Heart left ventricle (tissue), 16 donors: ENCODE measurements around the gene CLDND1. TPM values are rescaled to one million over a fixed set of nuclear protein-coding genes. Genes with fewer than 3 reads are reported as not detected.

ENCODE experiments used
- ATAC-seq, 4 donors: fragments of 200-7000 bp; cut with Tn5 transposase; one replicate each; pipeline ENCODE4 v1.9.1; 2020 to 2022; ENCODE audit warnings: moderate library complexity in 4 of 4, mild to moderate bottlenecking in 3 of 4, moderate number of reproducible peaks in 1 of 4
- DNase-seq, 5 donors: peaks; one replicate each; pipeline ENCODE4 v3.0.0-alpha.2; 2020
- H3K27ac ChIP-seq, 12 donors: fragments of 200-600 bp; sonication (generic) in 4 of 12; one replicate each; pipeline versions ENCODE4 v1.5.0 to v1.8.0; 2016 to 2022; ENCODE audit warnings: mild to moderate bottlenecking in 2 of 12
- H3K27me3 ChIP-seq, 9 donors: fragments of 200-600 bp; sonication (generic) in 2 of 9; one replicate each; pipeline versions ENCODE4 v1.5.1 to v1.8.0; 2016 to 2022; ENCODE audit warnings: mild to moderate bottlenecking in 3 of 9
- H3K36me3 ChIP-seq, 9 donors: fragments of 200-600 bp; sonication (generic) in 2 of 9; one replicate each; pipeline versions ENCODE4 v1.5.0 to v1.8.0; 2018 to 2022; ENCODE audit warnings: mild to moderate bottlenecking in 2 of 9
- H3K4me1 ChIP-seq, 12 donors: fragments of 200-600 bp; sonication (generic) in 4 of 12; one replicate each; pipeline versions ENCODE4 v1.5.0 to v1.8.0; 2016 to 2022; ENCODE audit warnings: mild to moderate bottlenecking in 3 of 12
- H3K4me3 ChIP-seq, 12 donors: fragments of 200-600 bp; sonication (generic) in 4 of 12; one replicate each; pipeline versions ENCODE4 v1.5.0 to v1.8.0; 2017 to 2022; ENCODE audit warnings: mild to moderate bottlenecking in 9 of 12, moderate library complexity in 4 of 12
- H3K9me3 ChIP-seq, 12 donors: fragments of 200-600 bp; sonication (generic) in 4 of 12; one replicate each; pipeline versions ENCODE4 v1.5.0 to v1.8.0; 2016 to 2022; ENCODE audit warnings: mild to moderate bottlenecking in 1 of 12
- CTCF ChIP-seq, 12 donors: fragments of 200-600 bp; sonication (generic) in 4 of 12; IDR thresholded peaks; one replicate each; pipeline versions ENCODE4 v1.5.0 to v1.8.0; 2018 to 2022; ENCODE audit warnings: antibody characterized with exemption in 12 of 12, mild to moderate bottlenecking in 5 of 12
- POLR2A ChIP-seq, 2 donors: fragments of 450-650 bp; IDR thresholded peaks; one replicate each; pipeline ENCODE4 v1.6.1; 2017; ENCODE audit warnings: antibody characterized with exemption in 2 of 2, mild to moderate bottlenecking in 2 of 2, moderate library complexity in 2 of 2
- WGBS, 4 donors: extraction: QIAGEN DNeasy Blood & Tissue Kit in 2 of 4; methylation state at CpG; one replicate each; pipeline versions ENCODE4 v1.1.5 to v1.1.7; 2013 to 2018; 5-methylcytosine and 5-hydroxymethylcytosine counted together
- intact Hi-C, 10 donors: fragments of 100-400 bp; cut with DNase I; formaldehyde crosslinking; loops; one replicate each; pipeline versions ENCODE4 v1.11.1 to v1.14.2; 2022
- polyA plus RNA-seq, 2 donors: library from polyadenylated mRNA; stranded (reverse); fragments of 200-250 nt; gene quantifications; one replicate each; pipeline ENCODE4 v1.2.3, GENCODE V29; 2013
- total RNA-seq, 9 donors: library from RNA; depleted of rRNA in 2 of 9; stranded (reverse); fragments of >200 nt in 2 of 9; fragmentation: NEBNext Ultra II Directional in 3 of 9; extraction: Animal tissue kit (Norgen Biotek cat#: 25700) in 3 of 9; gene quantifications; one replicate each; pipeline versions ENCODE4 v1.1.0 to v1.2.4, GENCODE V29; 2016 to 2023
- donor health status: ischemic (EF 13 %, LVEDD 7.1; RV severe dilation, severe dysfunction).
- donor health status: healthy with polysubstance abuse.
- donor health status: DM: no; HTN: yes; CAD: no.
- donor health status: DM: no; HTN: no; CAD: no.
- donor health status: ischemic (EF 25% LVEDD 6.9; RV normal size, moderate dysfunction).
- donor health status: ischemic (EF 25% LVEDD 5.7; RV mildly dilated, moderate dysfunction).
- donor health status: healthy.
- donor health status: DM: yes; HTN: yes; CAD: no.
- donor health status: ischemic (EF 35%, LVEDD 5.7; RV mildly dilated, moderate dysfunction).
- donor health status: nonischemic (EF 11% LVEDD 7.7; RV severe dilation, severe dysfunction).
- donor health status: DM: yes; HTN: yes; CAD: no.
- donor health status: PGD.
- donor health status: ischemic (EF 29% LVEDD 5.4; RV normal size, mild dysfunction).
- donor health status: nonischemic (EF 23%, LVEDD 6.1; RV moderate dilation, normal function).

The CLDND1 gene
- total and polyA plus RNA-seq, 11 donors = 55.0 to 155 (median 77.0) TPM

- TF ChIP-seq CTCF (IDR thresholded peaks at IDR 0.05) = no peak
- TF ChIP-seq POLR2A (IDR thresholded peaks at IDR 0.05) = no peak
- no peak for ATAC-seq
- WGBS, 4 donors = 91 to 97% (median 94%) methylated on average over 1 of the region's 1 CpG
Measured at GRCh38 chr3:98534734-98535133, 12.0 kb upstream of the CLDND1 start.

GRCh38 chr3:98534168-98534567 is 11.5 kb upstream of the CLDND1 start:
- H3K36me3 ChIP-seq = no peaks in the 10 kb centered on the region
- 95 to 97% (median 96%) methylated on average over 2 of the region's 2 CpGs for WGBS, 4 donors
- H3K4me3 ChIP-seq = no peak overlapping the region
- H3K4me1 ChIP-seq = no peaks in the 10 kb centered on the region
- no peak for ATAC-seq
- H3K9me3 ChIP-seq = no peaks in the 10 kb centered on the region
- intact Hi-C loops = no loop called here
- H3K27ac ChIP-seq = no peak overlapping the region
- H3K27me3 ChIP-seq = peaks cover 0 to 7% (median 0%) of the 10 kb centered on the region in 9 donors
- DNase-seq = no peak
- no peak for TF ChIP-seq POLR2A (IDR thresholded peaks at IDR 0.05)
- TF ChIP-seq CTCF (IDR thresholded peaks at IDR 0.05) = no peak

More at GRCh38 chr3:98534734-98535133, 12.0 kb upstream of the CLDND1 start:
- intact Hi-C loops = no loop called here
- H3K4me1 ChIP-seq = no peaks in the 10 kb centered on the region
- H3K4me3 ChIP-seq = no peak overlapping the region
- no peaks in the 10 kb centered on the region for H3K36me3 ChIP-seq
- no peak for DNase-seq
- peaks cover 0 to 5% (median 0%) of the 10 kb centered on the region in 9 donors for H3K27me3 ChIP-seq
- no peaks in the 10 kb centered on the region for H3K9me3 ChIP-seq
- H3K27ac ChIP-seq = no peak overlapping the region

GRCh38 chr3:98532709-98533571 is 10.2 kb upstream of the CLDND1 start:
- no peaks in the 10 kb centered on the region for H3K36me3 ChIP-seq
- no peak for TF ChIP-seq POLR2A (IDR thresholded peaks at IDR 0.05)
- TF ChIP-seq CTCF (IDR thresholded peaks at IDR 0.05) = no peak
- peaks cover 0 to 7% (median 0%) of the 10 kb centered on the region in 9 donors for H3K27me3 ChIP-seq
- no peak for DNase-seq
- no peaks in the 10 kb centered on the region for H3K4me1 ChIP-seq
- H3K9me3 ChIP-seq = no peaks in the 10 kb centered on the region
- WGBS, 4 donors = 89 to 92% (median 90%) methylated on average over 6 of the region's 6 CpGs
- H3K27ac ChIP-seq = no peak overlapping the region
- no peak for ATAC-seq
- H3K4me3 ChIP-seq = no peak overlapping the region
- intact Hi-C loops = no loop called here

- Histone ChIP-seq H3K36me3 (no peaks in the 10 kb centered on the region), H3K4me1 (no peaks in the 10 kb centered on the region), H3K4me3 (no peak overlapping the region), H3K27me3 (peaks cover 0 to 7% (median 0%) of the 10 kb centered on the region in 9 donors), H3K27ac (no peak overlapping the region), H3K9me3 (no peaks in the 10 kb centered on the region)
- no peak for TF ChIP-seq CTCF (IDR thresholded peaks at IDR 0.05)
- no peak for TF ChIP-seq POLR2A (IDR thresholded peaks at IDR 0.05)
- 72 to 87% (median 76%) methylated on average over 4 to 5 of the region's 5 CpGs for WGBS, 4 donors
- intact Hi-C loops = no loop called here
- no peak for DNase-seq
- ATAC-seq = no peak
Measured at GRCh38 chr3:98532275-98532637, 9.6 kb upstream of the CLDND1 start.
